HS-27A (cell line): Measurements from ENCODE around the gene CDK11A.
"Not testable (repeated sequence)": the region's sequence is repeated elsewhere in the genome, so short reads cannot be mapped to it uniquely, and the experiment has no call there.

Source experiments
- DNase-seq: peaks from one replicate; pipeline ENCODE4 v3.0.0-alpha.2; 2012; ENCODE audit warnings: low read depth, missing footprints

Gene CDK11A

GRCh38 chr1:1662392-1662791 is 61.8 kb downstream of the CDK11A start:
- not testable (repeated sequence) for DNase-seq

- peak; percentile 97 for DNase-seq
Measured at GRCh38 chr1:1658583-1659549, 65.3 kb downstream of the CDK11A start, which contains the start of gene CDK11B. Gene CDK11B, minus strand, starts transcription at chr1:1659004. Its CDS starts 1,519 bp downstream, at chr1:1657485.
